Skeletal muscle satellite cell (primary cell): ENCODE data around the gene BICC1.

Experiments
- H3K27me3 ChIP-seq: 2 replicates; pipeline ENCODE4 v1.7.0; 2013; ENCODE audit warnings: low read length; ENCODE audit not compliant: control insufficient read depth, insufficient read depth
- H3K36me3 ChIP-seq: 2 replicates; pipeline ENCODE4 v1.7.0; 2013; ENCODE audit warnings: mild to moderate bottlenecking, control low read depth, low read length; ENCODE audit not compliant: insufficient read depth
- H3K4me1 ChIP-seq: 2 replicates; pipeline ENCODE4 v1.7.0; 2013; ENCODE audit warnings: low read length; ENCODE audit not compliant: control insufficient read depth, insufficient read depth
- H3K4me2 ChIP-seq: 2 replicates; pipeline ENCODE4 v1.7.0; 2013; ENCODE audit warnings: mild to moderate bottlenecking, low read length
- H3K4me3 ChIP-seq: 2 replicates; pipeline ENCODE4 v1.7.0; 2013; ENCODE audit warnings: low read length
- H3K9ac ChIP-seq: 2 replicates; pipeline ENCODE4 v1.7.0; 2013; ENCODE audit warnings: mild to moderate bottlenecking, low read depth, low read length, moderate library complexity
- H3K9me3 ChIP-seq: replicated peaks from 2 replicates; pipeline ENCODE4 v1.7.0; 2013; ENCODE audit warnings: mild to moderate bottlenecking, control low read depth, low read length

The BICC1 gene

GRCh38 chr10:58806323-58806722 is 293.7 kb downstream of the BICC1 start:
- Histone ChIP-seq H3K9ac (no peak overlapping the region), H3K27me3 (no peaks in the 10 kb centered on the region), H3K9me3 (no peaks in the 10 kb centered on the region), H3K4me2 (no peak overlapping the region), H3K4me1 (peaks cover 17% of the 10 kb centered on the region), H3K4me3 (no peak overlapping the region), H3K36me3 (peaks cover 15% of the 10 kb centered on the region)

- peak overlapping the region; percentile 13 for H3K4me2 ChIP-seq
- peaks cover 15% of the 10 kb centered on the region for H3K36me3 ChIP-seq
- no peak overlapping the region for H3K9ac ChIP-seq
- H3K27me3 ChIP-seq: no peaks in the 10 kb centered on the region
- H3K4me1 ChIP-seq: peaks cover 17% of the 10 kb centered on the region
- no peak overlapping the region for H3K4me3 ChIP-seq
- no peaks in the 10 kb centered on the region for H3K9me3 ChIP-seq
These were observed 294.4 kb downstream of the BICC1 start for GRCh38 chr10:58806970-58807628.

GRCh38 chr10:58807629-58808022 is 295.0 kb downstream of the BICC1 start:
- Histone ChIP-seq H3K27me3 (no peaks in the 10 kb centered on the region), H3K9ac (no peak overlapping the region), H3K4me1 (peaks cover 17% of the 10 kb centered on the region), H3K36me3 (peaks cover 11% of the 10 kb centered on the region), H3K4me3 (no peak overlapping the region), H3K9me3 (no peaks in the 10 kb centered on the region), H3K4me2 (peak overlapping the region; percentile 13)

GRCh38 chr10:58810751-58811150 is 298.1 kb downstream of the BICC1 start:
- Histone ChIP-seq H3K9me3 (no peaks in the 10 kb centered on the region), H3K4me2 (no peak overlapping the region), H3K36me3 (peaks cover 11% of the 10 kb centered on the region), H3K4me3 (no peak overlapping the region), H3K4me1 (peaks cover 17% of the 10 kb centered on the region), H3K9ac (no peak overlapping the region), H3K27me3 (no peaks in the 10 kb centered on the region)

- no peak overlapping the region for H3K4me3 ChIP-seq
- H3K27me3 ChIP-seq: no peaks in the 10 kb centered on the region
- H3K36me3 ChIP-seq: peaks cover 11% of the 10 kb centered on the region
- H3K9ac ChIP-seq: no peak overlapping the region
- no peaks in the 10 kb centered on the region for H3K9me3 ChIP-seq
- H3K4me2 ChIP-seq: no peak overlapping the region
- H3K4me1 ChIP-seq: peaks cover 15% of the 10 kb centered on the region
These were observed 300.9 kb downstream of the BICC1 start for GRCh38 chr10:58813573-58813972.

- H3K4me3 ChIP-seq: no peak overlapping the region
- no peaks in the 10 kb centered on the region for H3K27me3 ChIP-seq
- no peak overlapping the region for H3K4me2 ChIP-seq
- peaks cover 47% of the 10 kb centered on the region for H3K4me1 ChIP-seq
- peaks cover 6% of the 10 kb centered on the region for H3K36me3 ChIP-seq
- H3K9me3 ChIP-seq: no peaks in the 10 kb centered on the region
- H3K9ac ChIP-seq: peak overlapping the region; percentile 14
These were observed 304.7 kb downstream of the BICC1 start for GRCh38 chr10:58817201-58817846.

- Histone ChIP-seq H3K4me2 (no peak overlapping the region), H3K9me3 (no peaks in the 10 kb centered on the region), H3K4me3 (no peak overlapping the region), H3K4me1 (peaks cover 47% of the 10 kb centered on the region), H3K36me3 (peaks cover 4% of the 10 kb centered on the region), H3K27me3 (no peaks in the 10 kb centered on the region), H3K9ac (peak overlapping the region; percentile 16)
These were observed 306.2 kb downstream of the BICC1 start for GRCh38 chr10:58818900-58819299.

- Histone ChIP-seq H3K9ac (peak overlapping the region; percentile 30), H3K36me3 (no peaks in the 10 kb centered on the region), H3K4me1 (peaks cover 47% of the 10 kb centered on the region), H3K4me2 (peak overlapping the region; percentile 46), H3K9me3 (no peaks in the 10 kb centered on the region), H3K27me3 (no peaks in the 10 kb centered on the region), H3K4me3 (no peak overlapping the region)
These were observed 307.7 kb downstream of the BICC1 start for GRCh38 chr10:58820386-58820785.

GRCh38 chr10:58820861-58821751 is 308.4 kb downstream of the BICC1 start:
- H3K27me3 ChIP-seq: no peaks in the 10 kb centered on the region
- H3K9ac ChIP-seq: peak overlapping the region; percentile 49
- H3K9me3 ChIP-seq: no peaks in the 10 kb centered on the region
- peak overlapping the region; percentile 46 for H3K4me2 ChIP-seq
- no peak overlapping the region for H3K4me3 ChIP-seq
- H3K4me1 ChIP-seq: peaks cover 47% of the 10 kb centered on the region
- no peaks in the 10 kb centered on the region for H3K36me3 ChIP-seq

- H3K4me1 ChIP-seq: peaks cover 47% of the 10 kb centered on the region
- peak overlapping the region; percentile 49 for H3K9ac ChIP-seq
- no peaks in the 10 kb centered on the region for H3K9me3 ChIP-seq
- H3K36me3 ChIP-seq: no peaks in the 10 kb centered on the region
- no peaks in the 10 kb centered on the region for H3K27me3 ChIP-seq
- no peak overlapping the region for H3K4me3 ChIP-seq
- H3K4me2 ChIP-seq: no peak overlapping the region
These were observed 309.0 kb downstream of the BICC1 start for GRCh38 chr10:58821752-58822056.

- peaks cover 28% of the 10 kb centered on the region for H3K4me1 ChIP-seq
- H3K9me3 ChIP-seq: no peaks in the 10 kb centered on the region
- no peak overlapping the region for H3K4me2 ChIP-seq
- H3K4me3 ChIP-seq: no peak overlapping the region
- no peaks in the 10 kb centered on the region for H3K27me3 ChIP-seq
- H3K36me3 ChIP-seq: peaks cover 3% of the 10 kb centered on the region
- H3K9ac ChIP-seq: no peak overlapping the region
These were observed 311.3 kb downstream of the BICC1 start for GRCh38 chr10:58823983-58824382.
